Activated effector memory CD4-positive, alpha-beta T cell treated with anti-CD3 and anti-CD28 coated beads, Interleukin-2, amount 50 U/mL, for 16 hours (primary cell): ENCODE results near the gene MEIS2.

Experiments
- DNase-seq: peaks from one replicate; pipeline ENCODE4 v3.0.0-alpha.2; 2020

The MEIS2 gene

DNA sequence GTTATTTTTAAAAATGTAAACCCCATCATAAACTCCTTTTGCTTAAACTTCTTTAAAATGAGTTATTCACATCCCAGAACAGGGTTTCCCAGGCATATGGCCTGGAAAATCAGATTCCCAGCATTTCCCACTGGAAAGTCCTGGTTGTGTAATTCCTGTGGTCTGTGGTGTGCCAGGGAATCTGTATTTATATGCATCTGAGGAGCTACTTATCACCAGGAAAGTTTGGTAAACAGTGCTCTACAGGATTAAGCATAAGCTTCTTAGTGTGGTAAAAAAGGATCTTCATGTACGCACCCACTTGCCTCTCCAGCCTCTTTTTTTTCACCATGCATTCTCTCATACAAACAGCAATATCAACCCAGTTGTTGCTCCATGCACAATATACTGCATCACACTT is 28.2 kb downstream of the MEIS2 start:
- no peak for DNase-seq

GRCh38 chr15:37071134-37071533 is 29.2 kb downstream of the MEIS2 start:
- DNase-seq = no peak

DNA sequence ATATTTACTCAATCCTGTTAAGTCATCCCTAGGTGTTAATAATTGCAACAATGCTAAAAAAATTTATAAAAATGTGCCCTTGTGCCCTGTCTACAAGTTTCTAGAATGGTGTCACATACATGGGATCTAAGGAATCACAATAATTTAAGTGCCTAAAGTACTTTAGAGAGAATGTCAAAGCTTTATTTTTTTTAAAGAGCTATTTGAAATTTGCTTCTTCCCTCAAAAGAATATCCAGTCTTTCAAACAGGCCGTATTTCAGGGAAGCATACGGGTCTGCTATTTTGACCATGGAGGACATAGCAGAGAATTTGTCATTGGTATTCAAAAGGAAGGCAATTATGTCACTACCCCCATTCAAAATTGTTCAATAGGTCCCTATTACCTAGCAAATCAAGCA is 29.7 kb downstream of the MEIS2 start:
- no peak for DNase-seq

DNA sequence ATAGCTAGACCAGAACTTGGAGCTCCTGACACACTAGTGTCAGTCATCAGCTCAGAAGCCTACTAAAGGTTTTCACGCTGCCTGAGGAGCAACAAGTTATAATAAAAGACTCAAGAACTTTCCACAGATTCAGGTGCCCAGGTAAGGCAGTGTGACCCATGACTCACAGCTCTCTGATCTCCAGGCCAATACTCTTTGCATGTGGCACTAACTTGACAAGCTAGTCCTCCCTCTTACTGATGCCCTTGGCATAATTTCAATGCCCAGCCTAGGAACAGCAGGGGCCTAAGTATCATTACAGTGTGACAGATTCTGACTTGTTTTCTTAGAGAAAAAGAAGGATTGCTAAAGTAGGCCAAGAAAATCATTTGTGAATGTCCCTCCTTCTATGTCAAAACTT is 38.4 kb downstream of the MEIS2 start:
- no peak for DNase-seq

DNA sequence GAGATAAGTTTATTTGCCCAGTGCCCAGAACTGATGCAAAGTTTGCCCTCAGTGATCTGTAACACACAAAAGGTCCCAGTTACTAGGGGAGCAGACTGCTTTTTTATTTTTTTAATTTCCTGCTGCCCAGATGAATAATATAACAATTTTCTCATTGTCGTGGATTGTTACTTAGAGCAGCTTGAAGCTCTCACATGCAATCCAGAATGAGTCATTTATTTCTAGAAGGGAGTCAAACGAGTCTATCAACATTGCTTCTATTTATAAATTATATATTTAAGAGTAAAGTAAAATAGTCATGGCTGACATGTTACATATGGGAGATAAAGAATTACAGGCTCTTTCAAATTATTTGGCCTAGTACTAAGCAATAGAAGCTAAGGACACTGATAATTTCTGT is 41.3 kb downstream of the MEIS2 start:
- DNase-seq = no peak

- DNase-seq = no peak
Observed at GRCh38 chr15:37058316-37058985, 41.9 kb downstream of the MEIS2 start.

GRCh38 chr15:37057831-37058230 is 42.5 kb downstream of the MEIS2 start:
- no peak for DNase-seq

GRCh38 chr15:37057256-37057655 is 43.1 kb downstream of the MEIS2 start:
- no peak for DNase-seq

DNA sequence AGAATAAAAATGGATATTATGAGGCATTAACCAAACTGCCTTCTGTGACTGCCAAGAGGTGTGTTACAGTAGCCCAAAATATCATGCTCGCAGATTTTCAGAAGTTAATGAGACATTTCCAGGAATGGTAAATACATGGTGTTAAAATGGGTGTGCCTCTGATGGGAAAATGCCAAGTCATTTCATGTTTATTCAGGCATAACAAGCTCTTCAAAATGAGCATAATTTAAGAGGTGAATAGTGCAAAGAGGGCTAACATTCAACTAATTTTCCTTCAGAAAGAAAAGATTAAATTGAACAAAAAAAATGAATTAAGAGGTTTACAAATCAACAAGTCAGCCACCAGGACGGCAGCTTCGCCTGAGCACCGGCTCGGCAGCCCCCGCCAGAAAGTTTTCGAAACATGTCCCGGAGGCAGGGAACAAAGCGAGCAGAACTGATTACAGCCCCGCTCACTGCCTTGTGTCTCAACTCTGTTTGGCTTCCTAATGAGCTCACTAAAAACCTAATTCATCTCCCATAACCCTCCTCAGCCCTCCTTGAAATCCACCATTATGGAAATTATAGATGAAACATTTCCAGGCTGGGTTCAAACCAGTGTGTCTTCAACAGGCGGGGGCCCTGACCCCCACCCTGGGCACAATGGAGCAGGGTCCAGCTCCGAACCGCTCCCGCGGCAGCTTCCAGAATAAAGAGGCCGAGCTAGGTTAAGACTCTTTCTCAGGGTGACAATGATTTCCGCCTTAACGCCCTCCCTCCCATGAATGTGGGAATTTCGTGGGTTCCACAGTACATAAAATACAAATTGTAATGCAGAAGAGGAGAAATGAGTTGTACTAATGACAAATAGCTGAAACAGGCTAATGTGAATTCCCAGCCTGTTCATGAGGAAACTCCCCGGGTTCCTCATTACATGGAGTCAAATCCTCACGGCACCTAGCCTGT is 43.9 kb downstream of the MEIS2 start:
- no peak for DNase-seq

DNA sequence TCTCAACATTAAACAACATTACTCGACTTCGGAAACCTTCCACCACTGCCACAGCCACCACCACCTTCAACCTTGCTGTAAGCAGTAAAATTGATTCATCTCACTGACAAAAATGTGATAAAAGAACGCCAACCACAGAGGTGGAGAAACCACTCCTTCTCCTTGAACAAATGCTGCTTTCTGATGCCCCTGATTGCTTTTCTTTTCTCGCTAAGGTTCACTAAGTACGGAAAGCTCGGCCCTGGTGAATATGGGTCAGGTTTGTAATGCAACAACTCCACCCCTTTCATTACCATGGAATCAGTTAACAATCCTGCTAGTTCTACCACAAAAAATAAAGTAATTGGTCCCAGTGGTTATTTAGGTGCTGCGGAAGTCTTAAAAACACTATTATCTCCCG is 44.9 kb downstream of the MEIS2 start:
- no peak for DNase-seq

DNA sequence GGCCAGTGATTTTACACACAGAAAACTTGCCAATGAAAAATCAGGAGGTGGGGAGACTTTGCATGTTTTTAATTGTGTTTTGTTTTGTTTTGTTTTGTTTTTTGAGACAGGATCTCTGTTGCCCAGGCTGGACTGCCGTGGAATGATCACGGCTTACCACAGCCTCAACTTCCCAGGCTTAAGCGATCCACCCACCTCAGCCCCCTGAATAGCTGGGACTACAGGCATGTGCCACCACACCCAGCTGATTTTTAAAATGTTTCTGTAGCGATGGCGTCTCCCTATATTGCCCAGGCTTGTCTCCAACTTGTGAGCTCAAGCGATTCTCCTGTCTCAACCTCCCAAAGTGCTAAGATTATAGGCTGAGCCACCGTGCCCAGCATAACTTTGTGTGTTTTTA is 46.0 kb downstream of the MEIS2 start:
- no peak for DNase-seq

- no peak for DNase-seq
Observed at GRCh38 chr15:37053166-37053565, 47.2 kb downstream of the MEIS2 start.

- DNase-seq = no peak
Observed at GRCh38 chr15:37050345-37050744, 50.0 kb downstream of the MEIS2 start.

- DNase-seq = no peak
Observed at GRCh38 chr15:37046876-37047614, 53.3 kb downstream of the MEIS2 start.

- no peak for DNase-seq
Observed at GRCh38 chr15:37045859-37046740, 54.2 kb downstream of the MEIS2 start.

DNA sequence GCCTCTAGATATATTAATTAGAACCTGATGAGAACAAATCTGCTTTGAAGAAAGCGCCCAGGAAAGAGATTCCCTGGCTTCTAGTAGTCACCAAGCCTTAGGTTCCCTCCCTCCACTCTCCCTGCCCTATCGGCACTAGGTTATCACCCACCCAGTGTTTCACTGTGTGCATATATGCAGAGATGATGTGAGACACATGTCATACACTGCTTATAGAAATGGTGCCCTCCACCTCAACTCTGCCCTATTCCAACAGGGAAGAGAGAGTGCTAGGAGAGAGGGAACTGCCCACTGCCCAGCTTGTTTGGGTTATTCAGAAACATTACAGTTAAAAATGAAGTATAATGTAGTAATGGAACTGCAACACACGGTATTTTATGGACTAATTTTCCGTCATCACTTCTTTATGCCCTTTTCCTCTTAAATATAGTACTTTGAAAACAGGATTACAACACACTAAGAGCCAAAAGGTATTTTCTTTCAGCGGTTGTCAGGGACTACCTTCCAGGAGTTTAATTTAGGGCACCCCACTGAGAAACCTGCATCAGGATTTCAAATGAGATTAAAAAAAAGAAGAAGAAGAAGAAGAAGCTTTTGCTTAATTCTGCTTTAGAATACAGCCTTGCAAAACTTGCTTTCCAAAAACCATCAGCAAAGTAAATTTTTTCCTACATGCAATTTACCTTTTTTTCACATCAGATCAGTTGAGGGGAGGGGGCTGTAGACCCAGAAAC is 55.3 kb downstream of the MEIS2 start:
- DNase-seq = no peak

GRCh38 chr15:37041836-37042235 is 58.5 kb downstream of the MEIS2 start:
- DNase-seq = no peak

DNA sequence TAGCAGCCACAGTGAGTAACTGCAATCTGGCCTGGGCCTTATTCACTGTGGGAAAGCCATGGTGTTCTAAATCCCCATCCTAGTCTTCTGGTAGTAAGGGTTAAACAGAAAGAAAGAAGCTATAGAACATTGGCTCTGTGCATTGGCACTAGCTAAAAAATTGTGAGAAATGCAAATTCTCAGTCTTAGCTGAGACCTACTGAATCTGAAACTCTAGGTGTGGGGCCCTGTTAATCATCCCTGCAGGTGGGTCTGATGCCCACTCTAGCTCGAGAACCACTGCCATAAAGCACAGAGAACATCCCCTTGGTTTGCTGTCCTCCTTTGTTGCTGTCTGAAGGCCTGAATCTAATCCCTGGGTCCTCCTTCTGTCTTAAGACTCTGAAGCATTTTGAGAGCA is 59.3 kb downstream of the MEIS2 start:
- DNase-seq = no peak

DNA sequence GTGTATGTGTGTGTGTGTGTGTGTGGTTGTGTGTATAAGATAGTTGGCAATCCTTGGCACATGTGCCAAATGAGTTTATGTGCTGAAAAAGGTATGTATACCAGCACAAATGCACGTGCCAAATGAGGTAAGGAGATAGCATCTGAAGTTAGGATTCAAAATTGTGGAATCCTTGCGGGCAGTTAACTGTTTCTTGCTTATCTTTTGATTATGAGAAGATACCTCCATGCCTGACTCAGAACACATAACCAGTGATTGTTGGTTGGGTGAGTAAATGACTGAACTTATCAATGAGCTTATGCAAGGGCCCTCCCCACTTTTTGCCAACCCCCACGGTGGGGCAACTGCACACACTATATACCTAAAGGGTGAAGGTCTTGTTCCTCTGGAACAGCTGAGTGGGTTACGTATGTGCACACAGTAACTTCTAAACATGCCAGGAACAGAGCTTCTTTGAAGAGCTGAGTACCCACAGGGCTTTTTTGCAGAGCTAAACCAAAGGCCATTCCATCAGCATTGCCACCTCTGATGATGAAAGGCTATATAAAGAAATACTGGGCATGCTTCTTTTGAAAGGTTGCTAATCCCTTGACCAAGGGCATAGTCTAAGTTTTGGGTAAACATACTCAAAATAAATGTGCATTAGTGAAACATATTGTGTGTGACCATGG is 60.1 kb downstream of the MEIS2 start:
- DNase-seq = no peak

GRCh38 chr15:37038716-37039106 is 61.6 kb downstream of the MEIS2 start:
- no peak for DNase-seq
